H1 (cell line): ENCODE data around the gene MAMSTR. TPM values are rescaled to one million over a fixed set of nuclear protein-coding genes. Genes with fewer than 3 reads are reported as not detected.

Experiments
- BACH1 ChIP-seq: IDR thresholded peaks from 2 replicates; pipeline ENCODE4 v1.6.1; 2012; ENCODE audit warnings: low read length, improper control_type of control experiment
- BRCA1 ChIP-seq: IDR thresholded peaks from 2 replicates; pipeline ENCODE4 v1.6.1; 2012; ENCODE audit warnings: low read depth, low read length, improper control_type of control experiment
- CBX8 ChIP-seq: fragments of 300-800, 300-1000 bp; sonication (generic); IDR thresholded peaks from 2 replicates; pipeline ENCODE4 v1.7.1; 2016; ENCODE audit warnings: low read depth, low read length, borderline replicate concordance
- CHD1 ChIP-seq: IDR thresholded peaks from 2 replicates; pipeline ENCODE4 v1.6.1; 2012; ENCODE audit warnings: low read depth, low read length, improper control_type of control experiment
- CREB1 ChIP-seq: IDR thresholded peaks from 2 replicates; pipeline ENCODE4 v1.6.1; 2012; ENCODE audit warnings: inconsistent platforms
- EGR1 ChIP-seq: IDR thresholded peaks from 2 replicates; pipeline ENCODE4 v1.6.1; 2011; ENCODE audit warnings: low read depth, low read length, borderline replicate concordance
- EP300 ChIP-seq, 2 experiments: IDR thresholded peaks; 1 replicate in 1 of 2; 2 replicates in 1 of 2; pipeline ENCODE4 v1.6.1; 2011 to 2012; ENCODE audit warnings: low read depth in 2 of 2, low read length in 2 of 2, mild to moderate bottlenecking in 2 of 2, borderline replicate concordance in 1 of 2, inconsistent platforms in 1 of 2, moderate library complexity in 1 of 2
- GABPA ChIP-seq: IDR thresholded peaks from 2 replicates; pipeline ENCODE4 v1.6.1; 2011; ENCODE audit warnings: mild to moderate bottlenecking, low read length, moderate library complexity, borderline replicate concordance; ENCODE audit not compliant: insufficient read depth
- GTF2F1 ChIP-seq: IDR thresholded peaks from 2 replicates; pipeline ENCODE4 v1.6.1; 2012; ENCODE audit warnings: low read depth, low read length, improper control_type of control experiment, borderline replicate concordance
- HDAC2 ChIP-seq, 2 experiments: fragments of 300-600 bp in 1 of 2; sonication (generic) in 1 of 2; IDR thresholded peaks; 2 replicates each; pipeline ENCODE4 v1.6.1; 2011 to 2012; ENCODE audit warnings: low read depth in 2 of 2, low read length in 2 of 2, mild to moderate bottlenecking in 2 of 2, moderate library complexity in 2 of 2, borderline replicate concordance in 1 of 2, inconsistent platforms in 1 of 2
- KDM4A ChIP-seq: IDR thresholded peaks from one replicate; pipeline ENCODE4 v1.7.1; 2012; ENCODE audit warnings: low read depth, mild to moderate bottlenecking, moderate library complexity, low read length, inconsistent platforms; ENCODE audit not compliant: severe bottlenecking
- KDM5A ChIP-seq: fragments of 200-600 bp; IDR thresholded peaks from 2 replicates; pipeline ENCODE4 v1.7.1; 2012; ENCODE audit warnings: mild to moderate bottlenecking, low read length, inconsistent platforms, mixed read lengths
- NANOG ChIP-seq: IDR thresholded peaks from 2 replicates; pipeline ENCODE4 v1.6.1; 2011; ENCODE audit warnings: low read length, low read depth, mild to moderate bottlenecking, inconsistent platforms; ENCODE audit not compliant: insufficient read depth, poor library complexity, severe bottlenecking
- NRF1 ChIP-seq: IDR thresholded peaks from 2 replicates; pipeline ENCODE4 v1.6.1; 2011; ENCODE audit warnings: mild to moderate bottlenecking, low read depth, low read length, improper control_type of control experiment
- POLR2A ChIP-seq, 2 experiments: IDR thresholded peaks; 1 replicate in 1 of 2; 2 replicates in 1 of 2; pipeline ENCODE4 v1.6.1; 2011; ENCODE audit warnings: low read depth in 2 of 2, low read length in 2 of 2, mild to moderate bottlenecking in 2 of 2; ENCODE audit errors: control extremely low read depth in 1 of 2
- POLR2AphosphoS5 ChIP-seq: IDR thresholded peaks from 2 replicates; pipeline ENCODE4 v1.6.1; 2011; ENCODE audit warnings: low read depth, low read length
- RNF2 ChIP-seq: fragments of 200-900, 300-1000 bp; sonication (generic); IDR thresholded peaks from 2 replicates; pipeline ENCODE4 v1.7.1; 2016; ENCODE audit warnings: borderline replicate concordance, low read depth, mild to moderate bottlenecking, antibody characterized with exemption, low read length; ENCODE audit not compliant: poor library complexity, severe bottlenecking; ENCODE audit errors: missing control alignments
- SAP30 ChIP-seq: fragments of 300-600 bp; sonication (generic); IDR thresholded peaks from 2 replicates; pipeline ENCODE4 v1.7.1; 2012; ENCODE audit warnings: low read length, moderate library complexity, mild to moderate bottlenecking, inconsistent platforms; ENCODE audit not compliant: insufficient read depth, insufficient replicate concordance
- SIRT6 ChIP-seq: IDR thresholded peaks from one replicate; pipeline ENCODE4 v1.7.1; 2012; ENCODE audit warnings: low read length, inconsistent platforms
- SP4 ChIP-seq: IDR thresholded peaks from 2 replicates; pipeline ENCODE4 v1.6.1; 2012; ENCODE audit warnings: low read length, inconsistent platforms
- SUZ12 ChIP-seq: fragments of 200-600 bp; sonication (generic); IDR thresholded peaks from 2 replicates; pipeline ENCODE4 v1.6.1; 2012; ENCODE audit warnings: mild to moderate bottlenecking, inconsistent platforms, low read length, moderate library complexity, mixed read lengths
- TBP ChIP-seq: IDR thresholded peaks from 2 replicates; pipeline ENCODE4 v1.6.1; 2011; ENCODE audit warnings: low read depth, low read length, improper control_type of control experiment
- TEAD4 ChIP-seq: IDR thresholded peaks from 2 replicates; pipeline ENCODE4 v1.6.1; 2012; ENCODE audit warnings: low read depth, low read length, inconsistent platforms, mixed read lengths
- YY1 ChIP-seq: IDR thresholded peaks from 2 replicates; pipeline ENCODE4 v1.6.1; 2011; ENCODE audit warnings: low read depth, mild to moderate bottlenecking, low read length
- ZNF274 ChIP-seq: IDR thresholded peaks from 2 replicates; pipeline ENCODE4 v1.7.0; 2012; ENCODE audit warnings: low read length, borderline replicate concordance; ENCODE audit errors: extremely low read depth
- polyA plus RNA-seq, 7 experiments: library from polyadenylated mRNA; depleted of rRNA in 3 of 7; stranded (reverse) in 5 of 7; unstranded in 2 of 7; fragments of >200 nt in 5 of 7; fragments of 200-250 nt in 2 of 7; gene quantifications; 1 replicate in 5 of 7; 2 replicates in 1 of 7; 4 replicates in 1 of 7; pipeline versions ENCODE4 v1.2.1 to v1.2.3, GENCODE V29; 2011 to 2013; ENCODE audit warnings: missing spikeins in 2 of 7, mixed read lengths in 2 of 7
- total RNA-seq: library from RNA; stranded (reverse); fragmentation: NEBNext Ultra II Directional; extraction: Animal tissue kit (Norgen Biotek cat#: 25700); gene quantifications from 2 replicates; pipeline ENCODE4 v1.2.1, GENCODE V29; 2021

Gene MAMSTR
- total and polyA plus RNA-seq, 2 of the 8 experiments (the other 6 are each of a cell fraction or from before 2014, with no cell fraction given) = 2.0 to 2.3 TPM

GRCh38 chr19:48720613-48721296 is 1.2 kb upstream of the MAMSTR start (continued):
- no peak for TF ChIP-seq SUZ12
- TF ChIP-seq SAP30 = peak; percentile 70
- no peak for TF ChIP-seq HDAC2 (IDR thresholded peaks at IDR 0.05; ENCODE audit: borderline replicate concordance in 1 of 2, low read depth in 2 of 2, low read length in 2 of 2)
- TF ChIP-seq EP300 (IDR thresholded peaks at IDR 0.05; ENCODE audit: borderline replicate concordance in 1 of 2, low read depth in 2 of 2, low read length in 2 of 2) = no peak
- peak; percentile 30; the same call in 1 of the 2 replicates for TF ChIP-seq SP4
- TF ChIP-seq GABPA = no peak
- TF ChIP-seq CHD1 = no peak
- TF ChIP-seq BACH1 = no peak
- peak; percentile 49 for TF ChIP-seq KDM4A
- TF ChIP-seq CBX8 = no peak
- no peak for TF ChIP-seq KDM5A
- peak; percentile 15; the same call in 1 of the 2 replicates for TF ChIP-seq YY1
- TF ChIP-seq TEAD4 = peak; percentile 82
- TF ChIP-seq NANOG = no peak
- TF ChIP-seq TBP = peak; percentile 17; the same call in 1 of the 2 replicates
- TF ChIP-seq BRCA1 = no peak
- no peak for TF ChIP-seq RNF2
- peak; percentile 44; the same call in 1 of the 2 replicates for TF ChIP-seq NRF1
- no peak for TF ChIP-seq EGR1
- TF ChIP-seq CREB1 = no peak; the same call in 1 of the 2 replicates
- no peak for TF ChIP-seq POLR2A (IDR thresholded peaks at IDR 0.05; ENCODE audit: control extremely low read depth in 1 of 2, low read depth in 2 of 2, low read length in 2 of 2)
- no peak for TF ChIP-seq GTF2F1
- no peak for TF ChIP-seq SIRT6
- no peak; the same call in 1 of the 2 replicates for TF ChIP-seq POLR2AphosphoS5
- TF ChIP-seq ZNF274 = no peak
